Smooth muscle cell (in vitro differentiated cells): ENCODE measurements around the gene AOX1. TPM values are rescaled to one million over a fixed set of nuclear protein-coding genes. Genes with fewer than 3 reads are reported as not detected.

ENCODE experiments used
- DNase-seq: peaks from one replicate; lab custom pipeline; 2025; ENCODE audit not compliant: unreplicated experiment; lab: John Stamatoyannopoulos, UW
- H2AFZ ChIP-seq: fragments of 200-600 bp; sonication (generic); 2 replicates; pipeline ENCODE4 v1.6.0; 2016; ENCODE audit warnings: antibody characterized with exemption, low read depth, mild to moderate bottlenecking
- H3F3A ChIP-seq: fragments of 200-600 bp; sonication (generic); 2 replicates; pipeline ENCODE4 v1.6.0; 2017; ENCODE audit warnings: antibody characterized with exemption, low read depth
- H3K27ac ChIP-seq: fragments of 200-600 bp; sonication (generic); 2 replicates; pipeline ENCODE4 v1.5.1; 2016; ENCODE audit warnings: low read depth, mild to moderate bottlenecking
- H3K27me3 ChIP-seq: fragments of 200-600 bp; sonication (generic); 2 replicates; pipeline ENCODE4 v1.6.1; 2016; ENCODE audit warnings: low read depth, mild to moderate bottlenecking
- H3K36me3 ChIP-seq: fragments of 200-600 bp; sonication (generic); 2 replicates; pipeline ENCODE4 v1.5.1; 2016; ENCODE audit warnings: low read depth
- H3K4me1 ChIP-seq: fragments of 200-600 bp; sonication (generic); 2 replicates; pipeline ENCODE4 v1.5.1; 2016; ENCODE audit warnings: low read depth
- H3K4me2 ChIP-seq: fragments of 200-600 bp; sonication (generic); 2 replicates; pipeline ENCODE4 v1.6.0; 2016; ENCODE audit warnings: mild to moderate bottlenecking
- H3K4me3 ChIP-seq: fragments of 200-600 bp; sonication (generic); 2 replicates; pipeline ENCODE4 v1.5.1; 2016; ENCODE audit warnings: mild to moderate bottlenecking
- H3K79me2 ChIP-seq: fragments of 200-600 bp; sonication (generic); 2 replicates; pipeline ENCODE4 v1.6.0; 2016; ENCODE audit warnings: low read depth, mild to moderate bottlenecking
- H3K9ac ChIP-seq: fragments of 200-600 bp; sonication (generic); 2 replicates; pipeline ENCODE4 v1.6.0; 2016; ENCODE audit warnings: low read depth
- H3K9me3 ChIP-seq: fragments of 200-600 bp; sonication (generic); replicated peaks from 2 replicates; pipeline ENCODE4 v1.5.1; 2016; ENCODE audit warnings: low read depth
- H4K20me1 ChIP-seq: fragments of 200-600 bp; sonication (generic); 2 replicates; pipeline ENCODE4 v1.6.0; 2016; ENCODE audit warnings: low read depth
- CTCF ChIP-seq: fragments of 200-600 bp; sonication (generic); IDR thresholded peaks from 2 replicates; pipeline ENCODE4 v1.5.1; 2017; ENCODE audit warnings: borderline replicate concordance, mild to moderate bottlenecking, antibody characterized with exemption; ENCODE audit not compliant: insufficient read depth, poor library complexity, severe bottlenecking
- WGBS: methylation state at CpG from one replicate; pipeline ENCODE4 v1.1.7; 2016; ENCODE audit warnings: low lambda C conversion rate; 5-methylcytosine and 5-hydroxymethylcytosine counted together
- polyA plus RNA-seq: library from polyadenylated mRNA; unstranded; fragments of >200 nt; fragmentation: Nextera tagmentation; extraction: Ambion mirVana; gene quantifications from 2 replicates; pipeline ENCODE4 v1.2.1, GENCODE V29; 2016
- total RNA-seq: library from RNA; depleted of rRNA; stranded (reverse); fragments of >200 nt; gene quantifications from 2 replicates; pipeline ENCODE4 v1.2.3, GENCODE V29; 2014

AOX1 gene
- total and polyA plus RNA-seq, 2 experiments from 2014 or later = 0.18 TPM; not detected in 1

- H3K9ac ChIP-seq = no peak overlapping the region
- 95% methylated on average over 2 of the region's 2 CpGs for WGBS
These were observed 91.4 kb downstream of the AOX1 start for GRCh38 chr2:200677171-200677570.

GRCh38 chr2:200677721-200678532 is 92.1 kb downstream of the AOX1 start:
- Histone ChIP-seq H3K4me1 (no peaks in the 10 kb centered on the region), H3K36me3 (no peaks in the 10 kb centered on the region), H2AFZ (no peak overlapping the region), H3K4me3 (no peak overlapping the region), H3K9ac (no peak overlapping the region), H3K79me2 (no peaks in the 10 kb centered on the region), H4K20me1 (no peaks in the 10 kb centered on the region), H3K27ac (no peak overlapping the region), H3F3A (no peaks in the 10 kb centered on the region), H3K4me2 (no peak overlapping the region), H3K9me3 (no peaks in the 10 kb centered on the region), H3K27me3 (no peaks in the 10 kb centered on the region)
- 86% methylated on average over 11 of the region's 11 CpGs for WGBS
- no peak for TF ChIP-seq CTCF
- DNase-seq = no peak

More at GRCh38 chr2:200677171-200677570, 91.4 kb downstream of the AOX1 start:
- Histone ChIP-seq H3K4me2 (no peak overlapping the region), H3K27ac (no peak overlapping the region), H4K20me1 (no peaks in the 10 kb centered on the region), H2AFZ (no peak overlapping the region), H3K36me3 (no peaks in the 10 kb centered on the region), H3K9me3 (no peaks in the 10 kb centered on the region), H3K27me3 (no peaks in the 10 kb centered on the region), H3K4me1 (no peaks in the 10 kb centered on the region), H3K4me3 (no peak overlapping the region), H3F3A (no peaks in the 10 kb centered on the region), H3K79me2 (no peaks in the 10 kb centered on the region)
- TF ChIP-seq CTCF = no peak
- DNase-seq = no peak

GRCh38 chr2:200679127-200679526 is 93.3 kb downstream of the AOX1 start:
- Histone ChIP-seq H3K4me2 (no peak overlapping the region), H3K27me3 (no peaks in the 10 kb centered on the region), H3K79me2 (no peaks in the 10 kb centered on the region), H2AFZ (no peak overlapping the region), H3K4me3 (no peak overlapping the region), H3K27ac (no peak overlapping the region), H3F3A (no peaks in the 10 kb centered on the region), H3K9ac (no peak overlapping the region), H3K9me3 (no peaks in the 10 kb centered on the region), H3K36me3 (no peaks in the 10 kb centered on the region), H3K4me1 (no peaks in the 10 kb centered on the region), H4K20me1 (no peaks in the 10 kb centered on the region)
- WGBS = 84% methylated on average over 5 of the region's 5 CpGs
- TF ChIP-seq CTCF = no peak
- DNase-seq = no peak

- no peak overlapping the region for H3K27ac ChIP-seq
- no peaks in the 10 kb centered on the region for H3K79me2 ChIP-seq
- H3K27me3 ChIP-seq = no peaks in the 10 kb centered on the region
- H3K4me3 ChIP-seq = no peak overlapping the region
- no peaks in the 10 kb centered on the region for H4K20me1 ChIP-seq
- H3K4me2 ChIP-seq = no peak overlapping the region
- no peak overlapping the region for H3K9ac ChIP-seq
- DNase-seq = no peak
- H3K4me1 ChIP-seq = no peaks in the 10 kb centered on the region
- TF ChIP-seq CTCF = no peak
- no peaks in the 10 kb centered on the region for H3K36me3 ChIP-seq
- H2AFZ ChIP-seq = no peak overlapping the region
- 85% methylated on average over 5 of the region's 5 CpGs for WGBS
- no peaks in the 10 kb centered on the region for H3K9me3 ChIP-seq
- no peaks in the 10 kb centered on the region for H3F3A ChIP-seq
These were observed 93.7 kb downstream of the AOX1 start for GRCh38 chr2:200679535-200679934.
